HG02973 (cell line): ENCODE data around the gene BAIAP2L2.
"Not testable (repeated sequence)": the region's sequence is repeated elsewhere in the genome, so short reads cannot be mapped to it uniquely, and the experiment has no call there.

ENCODE experiments used
- ATAC-seq: cut with Tn5 transposase; IDR thresholded peaks from one replicate; pipeline ENCODE4 v1.9.1; 2021; ENCODE audit warnings: moderate library complexity; ENCODE audit not compliant: unreplicated experiment

Gene BAIAP2L2

GRCh38 chr22:38041760-38042487 is 68.6 kb downstream of the BAIAP2L2 start:
- ATAC-seq = no peak

- ATAC-seq = no peak
Observed at GRCh38 chr22:38040953-38041759, 69.3 kb downstream of the BAIAP2L2 start.

DNA sequence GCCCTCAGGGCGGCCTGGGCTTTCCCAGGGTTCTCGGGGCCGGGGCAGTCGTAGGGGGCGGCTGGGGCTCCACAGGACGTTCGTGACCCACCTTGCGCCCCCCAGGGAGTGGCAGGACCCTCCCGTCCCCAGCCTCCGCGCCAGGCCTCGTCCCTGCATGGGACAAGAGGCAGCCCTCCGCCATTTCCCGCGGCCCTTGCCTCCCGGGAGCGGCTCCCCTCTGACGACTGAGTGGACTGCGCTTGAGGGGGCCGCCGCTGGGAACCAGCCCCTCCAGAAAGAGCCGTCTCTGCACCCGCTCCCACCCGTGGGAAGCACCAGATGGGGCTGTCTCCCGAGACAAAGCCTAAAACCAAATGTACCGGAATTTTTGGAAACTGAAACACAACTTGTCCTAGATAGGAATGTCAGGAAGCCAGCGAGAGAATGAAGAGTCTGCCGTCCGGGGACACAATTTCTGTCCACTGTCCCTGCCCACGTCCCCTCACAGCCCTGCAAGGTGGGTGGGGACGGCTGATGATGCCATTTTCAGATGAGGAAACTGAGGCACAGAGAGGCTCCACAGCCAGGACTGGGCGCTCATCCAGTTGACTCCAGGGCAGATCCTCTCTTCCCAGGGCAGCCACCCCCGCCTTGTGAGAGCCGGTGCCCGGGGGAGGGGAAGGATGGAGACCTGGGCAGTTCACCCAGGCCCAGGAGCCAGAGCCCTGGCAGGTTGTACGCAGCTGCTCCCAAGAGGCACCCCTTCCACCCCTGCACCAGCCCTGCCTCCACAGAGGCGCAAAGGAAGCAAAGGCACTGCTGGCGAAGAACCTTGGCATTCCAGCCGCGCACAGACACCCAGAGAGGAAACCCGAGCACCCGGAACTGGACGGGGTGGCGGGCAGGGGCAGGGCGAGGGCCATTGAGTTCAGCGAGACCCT is 71.3 kb downstream of the BAIAP2L2 start:
- no peak for ATAC-seq

DNA sequence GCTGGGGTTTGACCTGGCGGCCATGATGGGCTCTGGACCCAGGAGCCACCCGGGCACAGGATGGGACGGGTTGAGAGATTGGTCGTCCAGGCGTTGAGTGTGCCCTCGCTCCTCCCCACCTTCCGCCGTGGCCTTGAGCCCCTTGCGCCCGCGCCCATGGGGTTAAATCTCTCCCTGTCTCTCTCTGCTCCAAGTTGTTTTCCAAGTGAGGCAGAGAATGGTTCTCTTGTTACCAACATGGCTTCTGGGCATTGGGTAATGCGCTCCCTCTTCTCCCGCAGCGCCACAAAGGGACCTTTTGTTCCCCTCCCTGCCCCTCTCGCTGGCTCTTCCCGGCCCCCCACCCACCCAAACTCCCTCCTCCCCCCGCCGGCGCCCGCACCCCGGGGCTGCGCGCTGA is 72.1 kb downstream of the BAIAP2L2 start:
- no peak for ATAC-seq

GRCh38 chr22:38037367-38038150 is 72.9 kb downstream of the BAIAP2L2 start:
- not testable (repeated sequence) for ATAC-seq

- ATAC-seq = no peak
Observed at GRCh38 chr22:38036392-38037062, 74.0 kb downstream of the BAIAP2L2 start.

- ATAC-seq = no peak
Observed at GRCh38 chr22:38035530-38035885, 75.0 kb downstream of the BAIAP2L2 start.
